ENCODE data around the gene SCRT2.

GRCh38 chr20:703426-703825 is 27.8 kb upstream of the SCRT2 start:
- TF ChIP-seq POLR2A (IDR thresholded peaks at IDR 0.05) (no peak), CTCF (IDR thresholded peaks at IDR 0.05) (no peak)

Measured in thyroid gland (tissue), 4 donors.